Testis (tissue), 2 donors: Measurements from ENCODE around the gene FILIP1.

Experiments
- POLR2A ChIP-seq: fragments of 450-650 bp; IDR thresholded peaks from one replicate; pipeline ENCODE4 v1.6.1; 2017; ENCODE audit warnings: antibody characterized with exemption, mild to moderate bottlenecking, moderate library complexity
- TF ChIP-seq, protein P1 (sequence below), 3 experiments: fragments of 450-650 bp in 2 of 3; fragments of 200-600 bp in 1 of 3; sonication (generic) in 1 of 3; IDR thresholded peaks; one replicate each; pipeline ENCODE4 v1.5.1; 2016 to 2019; ENCODE audit warnings: antibody characterized with exemption in 3 of 3, mild to moderate bottlenecking in 2 of 3, moderate library complexity in 1 of 3

DNA sequence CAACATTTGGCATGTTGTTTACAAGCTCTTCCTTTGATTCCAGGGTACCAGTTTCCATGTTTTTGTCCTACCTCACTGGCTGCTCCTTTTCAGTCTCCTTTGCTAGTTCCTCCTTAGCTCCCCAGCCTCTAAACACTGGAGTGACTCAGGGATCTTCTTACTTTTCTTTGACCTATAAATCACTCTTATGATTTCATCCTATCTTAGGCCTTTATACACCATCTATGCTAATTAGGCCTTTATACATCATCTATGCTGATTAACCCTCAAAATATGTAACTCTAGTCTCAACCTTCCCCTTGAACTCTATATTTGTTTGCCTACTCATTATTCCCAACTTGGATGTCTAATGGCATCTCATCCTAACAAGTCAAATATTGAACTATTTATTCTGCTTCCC, 218.5 kb downstream of the FILIP1 start:
- no peak for TF ChIP-seq POLR2A
- TF ChIP-seq, protein P1, sequence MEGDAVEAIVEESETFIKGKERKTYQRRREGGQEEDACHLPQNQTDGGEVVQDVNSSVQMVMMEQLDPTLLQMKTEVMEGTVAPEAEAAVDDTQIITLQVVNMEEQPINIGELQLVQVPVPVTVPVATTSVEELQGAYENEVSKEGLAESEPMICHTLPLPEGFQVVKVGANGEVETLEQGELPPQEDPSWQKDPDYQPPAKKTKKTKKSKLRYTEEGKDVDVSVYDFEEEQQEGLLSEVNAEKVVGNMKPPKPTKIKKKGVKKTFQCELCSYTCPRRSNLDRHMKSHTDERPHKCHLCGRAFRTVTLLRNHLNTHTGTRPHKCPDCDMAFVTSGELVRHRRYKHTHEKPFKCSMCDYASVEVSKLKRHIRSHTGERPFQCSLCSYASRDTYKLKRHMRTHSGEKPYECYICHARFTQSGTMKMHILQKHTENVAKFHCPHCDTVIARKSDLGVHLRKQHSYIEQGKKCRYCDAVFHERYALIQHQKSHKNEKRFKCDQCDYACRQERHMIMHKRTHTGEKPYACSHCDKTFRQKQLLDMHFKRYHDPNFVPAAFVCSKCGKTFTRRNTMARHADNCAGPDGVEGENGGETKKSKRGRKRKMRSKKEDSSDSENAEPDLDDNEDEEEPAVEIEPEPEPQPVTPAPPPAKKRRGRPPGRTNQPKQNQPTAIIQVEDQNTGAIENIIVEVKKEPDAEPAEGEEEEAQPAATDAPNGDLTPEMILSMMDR (IDR thresholded peaks at IDR 0.05), result no peak
